ENCODE measurements around the gene OGFR.
A peak's percentile ranks its signal among the peaks of the same experiment; 100 is the strongest.

OGFR gene

DNA sequence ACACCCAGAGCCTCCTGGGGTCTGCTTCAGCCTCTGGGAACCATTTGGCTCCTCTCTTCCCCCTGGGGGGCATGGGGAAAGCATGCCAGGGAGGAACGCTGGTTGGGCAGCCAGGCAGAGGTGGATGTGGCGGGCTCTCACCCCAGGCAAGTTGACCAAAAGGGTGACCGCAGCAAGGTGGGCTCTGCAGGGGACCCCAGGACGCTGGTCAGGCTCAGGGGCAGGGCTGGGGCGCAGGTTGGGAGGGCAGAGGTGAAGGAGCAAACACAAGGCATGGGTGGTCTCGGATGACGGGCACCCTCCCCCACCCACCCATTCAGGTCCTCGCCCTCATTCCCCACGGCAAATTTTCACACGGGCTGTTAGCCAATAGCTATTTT is 38.6 kb upstream of the OGFR start:
- no peaks in the 10 kb centered on the region for H3K9me3 Mint-ChIP-seq
- no peak overlapping the region for H3K27ac Mint-ChIP-seq
- no peaks in the 10 kb centered on the region for H3K27me3 Mint-ChIP-seq
- no peak overlapping the region for H3K4me3 Mint-ChIP-seq
- H3K4me1 Mint-ChIP-seq: peaks cover 21% of the 10 kb centered on the region
- no peaks in the 10 kb centered on the region for H3K36me3 Mint-ChIP-seq

DNA sequence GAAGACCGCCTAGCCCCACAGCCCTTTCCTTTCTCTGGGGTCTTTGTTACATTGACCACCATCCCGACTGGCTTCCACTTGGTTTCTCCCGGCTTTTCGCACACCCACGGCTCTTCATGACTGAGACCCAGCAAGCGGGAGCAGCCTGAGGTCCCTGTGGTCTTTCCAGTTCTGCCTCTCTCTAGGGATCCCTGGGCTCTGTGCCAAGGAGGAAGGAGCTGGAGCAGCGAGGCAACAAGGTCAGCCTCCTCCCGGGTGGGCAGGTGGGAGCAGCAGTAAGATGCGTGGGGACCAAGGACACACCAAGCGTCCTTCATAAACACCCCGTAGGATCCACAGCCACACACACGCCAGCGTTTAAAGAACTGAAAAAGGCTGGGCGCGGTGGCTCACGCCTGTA is 37.9 kb upstream of the OGFR start:
- Mint-ChIP-seq H3K9me3 (no peaks in the 10 kb centered on the region), H3K4me3 (no peak overlapping the region), H3K4me1 (peaks cover 24% of the 10 kb centered on the region), H3K27ac (no peak overlapping the region), H3K27me3 (no peaks in the 10 kb centered on the region), H3K36me3 (no peaks in the 10 kb centered on the region)

DNA sequence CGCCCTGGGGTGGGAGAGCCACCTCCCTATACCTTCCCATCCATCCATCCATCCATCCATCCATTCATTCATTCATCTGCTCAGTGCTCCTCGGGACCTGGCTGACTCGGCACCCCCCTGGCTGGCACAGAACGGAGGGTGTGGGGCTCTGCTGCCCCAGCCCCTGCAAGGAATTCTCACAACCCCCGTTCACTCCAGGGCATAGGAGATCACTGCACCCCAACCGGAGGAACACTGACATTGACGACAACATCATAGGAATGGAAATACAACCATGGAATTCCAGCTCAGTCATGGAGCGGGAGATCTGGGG is 36.4 kb upstream of the OGFR start:
- peaks cover 37% of the 10 kb centered on the region for H3K4me1 Mint-ChIP-seq
- H3K27me3 Mint-ChIP-seq: no peaks in the 10 kb centered on the region
- H3K36me3 Mint-ChIP-seq: no peaks in the 10 kb centered on the region
- no peak overlapping the region for H3K27ac Mint-ChIP-seq
- H3K9me3 Mint-ChIP-seq: no peaks in the 10 kb centered on the region
- no peak overlapping the region for H3K4me3 Mint-ChIP-seq

DNA sequence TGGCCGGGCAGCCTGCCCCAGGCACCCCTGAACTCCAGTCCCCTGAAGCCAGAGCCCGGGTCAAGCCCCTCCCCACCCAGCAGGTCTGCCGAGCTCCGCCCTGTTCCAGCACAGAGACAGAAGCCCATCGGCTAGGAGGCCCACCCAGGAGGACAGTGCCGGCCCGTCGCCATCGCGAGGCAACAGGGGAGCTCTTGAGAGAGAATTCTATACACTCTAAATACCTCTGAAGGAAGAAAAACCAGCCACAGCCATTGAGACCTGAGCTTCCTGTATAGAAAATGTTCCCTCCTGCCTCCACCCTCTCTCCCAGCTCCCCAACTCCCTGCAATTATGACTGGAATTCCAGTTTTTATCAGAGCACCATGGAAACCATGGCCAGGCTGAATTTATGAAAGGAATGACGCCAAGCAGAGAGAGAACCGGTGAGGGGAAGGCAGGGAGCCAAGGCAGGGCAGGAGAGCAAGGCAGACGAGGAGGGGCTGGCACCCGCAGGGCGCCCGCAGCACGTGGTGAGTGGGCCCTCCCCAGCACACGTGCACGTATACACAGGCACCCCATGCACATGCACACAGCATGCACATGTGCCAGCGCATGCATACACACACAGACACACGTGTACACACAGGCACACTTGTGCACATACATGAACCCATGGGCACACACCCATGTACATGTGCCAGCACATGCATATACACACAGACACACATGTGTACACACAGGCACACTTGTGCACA is 35.9 kb upstream of the OGFR start:
- H3K4me3 Mint-ChIP-seq: no peak overlapping the region
- no peaks in the 10 kb centered on the region for H3K27me3 Mint-ChIP-seq
- no peaks in the 10 kb centered on the region for H3K9me3 Mint-ChIP-seq
- peaks cover 43% of the 10 kb centered on the region for H3K4me1 Mint-ChIP-seq
- no peak overlapping the region for H3K27ac Mint-ChIP-seq
- no peaks in the 10 kb centered on the region for H3K36me3 Mint-ChIP-seq

GRCh38 chr20:62769346-62770071 is 35.1 kb upstream of the OGFR start:
- Mint-ChIP-seq H3K27ac (no peak overlapping the region), H3K4me3 (no peak overlapping the region), H3K27me3 (no peaks in the 10 kb centered on the region), H3K9me3 (no peaks in the 10 kb centered on the region), H3K36me3 (no peaks in the 10 kb centered on the region), H3K4me1 (peaks cover 49% of the 10 kb centered on the region)

DNA sequence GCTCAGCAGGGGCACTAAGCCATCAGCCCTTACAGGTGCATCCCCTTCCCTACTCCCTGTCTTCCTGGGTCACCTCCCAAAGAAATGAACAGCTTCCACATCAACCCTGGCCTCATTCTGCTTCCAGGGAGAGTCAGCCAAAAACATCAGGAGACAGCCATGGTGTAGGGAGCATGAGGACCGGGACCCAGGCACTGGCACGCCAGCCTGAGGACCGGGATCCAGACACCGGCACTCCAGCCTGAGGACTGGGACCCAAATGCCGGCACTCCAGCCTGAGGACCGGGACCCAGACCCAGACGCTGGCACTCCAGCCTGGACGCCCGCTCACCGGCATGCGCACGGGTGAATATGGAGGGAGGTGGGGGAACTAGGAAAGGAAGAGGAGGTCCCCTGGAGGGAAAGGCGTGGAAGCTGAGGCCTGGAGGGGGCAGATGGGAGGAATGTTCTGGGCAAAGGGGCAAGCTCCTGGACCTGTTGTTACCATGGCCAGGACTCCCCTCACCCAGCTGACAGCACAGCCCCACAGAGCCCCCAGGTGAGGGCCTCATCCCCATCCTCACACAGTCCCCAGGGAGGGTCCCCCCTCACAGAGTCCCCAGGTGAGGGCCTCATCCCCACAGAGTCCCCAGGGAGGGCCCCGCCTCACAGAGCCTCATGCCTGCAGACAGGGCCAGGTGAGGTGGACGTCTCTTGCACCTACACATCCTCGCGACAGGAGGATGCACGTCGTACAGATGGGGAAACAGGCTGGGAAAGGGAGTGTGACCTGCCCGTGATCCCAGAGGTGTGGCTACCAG is 34.3 kb upstream of the OGFR start:
- Mint-ChIP-seq H3K4me1 (peaks cover 57% of the 10 kb centered on the region), H3K9me3 (no peaks in the 10 kb centered on the region), H3K4me3 (no peak overlapping the region), H3K27ac (no peak overlapping the region), H3K27me3 (no peaks in the 10 kb centered on the region), H3K36me3 (no peaks in the 10 kb centered on the region)

GRCh38 chr20:62770916-62771315 is 33.7 kb upstream of the OGFR start:
- Mint-ChIP-seq H3K27me3 (no peaks in the 10 kb centered on the region), H3K27ac (no peak overlapping the region), H3K4me3 (no peak overlapping the region), H3K9me3 (no peaks in the 10 kb centered on the region), H3K36me3 (no peaks in the 10 kb centered on the region), H3K4me1 (peaks cover 63% of the 10 kb centered on the region)

GRCh38 chr20:62771396-62772102 is 33.1 kb upstream of the OGFR start:
- peaks cover 69% of the 10 kb centered on the region for H3K4me1 Mint-ChIP-seq
- H3K27ac Mint-ChIP-seq: peak overlapping the region; percentile 46
- no peak overlapping the region for H3K4me3 Mint-ChIP-seq
- H3K36me3 Mint-ChIP-seq: no peaks in the 10 kb centered on the region
- H3K9me3 Mint-ChIP-seq: no peaks in the 10 kb centered on the region
- no peaks in the 10 kb centered on the region for H3K27me3 Mint-ChIP-seq

GRCh38 chr20:62772103-62772611 is 32.5 kb upstream of the OGFR start:
- H3K4me3 Mint-ChIP-seq: no peak overlapping the region
- no peaks in the 10 kb centered on the region for H3K9me3 Mint-ChIP-seq
- H3K27me3 Mint-ChIP-seq: no peaks in the 10 kb centered on the region
- H3K36me3 Mint-ChIP-seq: no peaks in the 10 kb centered on the region
- peaks cover 73% of the 10 kb centered on the region for H3K4me1 Mint-ChIP-seq
- peak overlapping the region; percentile 30 for H3K27ac Mint-ChIP-seq

DNA sequence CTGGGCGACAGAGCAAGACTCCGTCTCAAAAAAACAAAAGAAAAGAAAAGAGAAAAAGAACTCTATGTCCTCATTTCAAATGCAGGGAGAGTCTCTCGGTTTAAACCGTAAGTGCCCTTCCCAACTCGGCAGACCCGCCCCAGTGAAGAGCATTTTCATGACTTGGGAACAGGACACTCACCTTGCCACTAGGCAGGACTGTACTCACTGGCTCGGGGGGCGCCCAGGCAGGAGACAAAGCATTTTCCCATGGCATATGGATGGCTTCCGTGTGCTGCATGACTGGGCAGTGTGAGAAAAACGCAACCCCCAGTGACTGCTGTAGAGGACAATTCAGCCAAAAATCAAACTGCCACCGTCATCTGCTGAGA is 32.0 kb upstream of the OGFR start:
- Mint-ChIP-seq H3K36me3 (no peaks in the 10 kb centered on the region), H3K27me3 (no peaks in the 10 kb centered on the region), H3K9me3 (no peaks in the 10 kb centered on the region), H3K4me3 (no peak overlapping the region), H3K4me1 (peaks cover 72% of the 10 kb centered on the region), H3K27ac (no peak overlapping the region)

GRCh38 chr20:62772990-62773844 is 31.4 kb upstream of the OGFR start:
- H3K4me1 Mint-ChIP-seq: peaks cover 71% of the 10 kb centered on the region
- H3K27me3 Mint-ChIP-seq: no peaks in the 10 kb centered on the region
- H3K9me3 Mint-ChIP-seq: no peaks in the 10 kb centered on the region
- peak overlapping the region; percentile 83 for H3K27ac Mint-ChIP-seq
- H3K36me3 Mint-ChIP-seq: no peaks in the 10 kb centered on the region
- H3K4me3 Mint-ChIP-seq: peak overlapping the region; percentile 11

DNA sequence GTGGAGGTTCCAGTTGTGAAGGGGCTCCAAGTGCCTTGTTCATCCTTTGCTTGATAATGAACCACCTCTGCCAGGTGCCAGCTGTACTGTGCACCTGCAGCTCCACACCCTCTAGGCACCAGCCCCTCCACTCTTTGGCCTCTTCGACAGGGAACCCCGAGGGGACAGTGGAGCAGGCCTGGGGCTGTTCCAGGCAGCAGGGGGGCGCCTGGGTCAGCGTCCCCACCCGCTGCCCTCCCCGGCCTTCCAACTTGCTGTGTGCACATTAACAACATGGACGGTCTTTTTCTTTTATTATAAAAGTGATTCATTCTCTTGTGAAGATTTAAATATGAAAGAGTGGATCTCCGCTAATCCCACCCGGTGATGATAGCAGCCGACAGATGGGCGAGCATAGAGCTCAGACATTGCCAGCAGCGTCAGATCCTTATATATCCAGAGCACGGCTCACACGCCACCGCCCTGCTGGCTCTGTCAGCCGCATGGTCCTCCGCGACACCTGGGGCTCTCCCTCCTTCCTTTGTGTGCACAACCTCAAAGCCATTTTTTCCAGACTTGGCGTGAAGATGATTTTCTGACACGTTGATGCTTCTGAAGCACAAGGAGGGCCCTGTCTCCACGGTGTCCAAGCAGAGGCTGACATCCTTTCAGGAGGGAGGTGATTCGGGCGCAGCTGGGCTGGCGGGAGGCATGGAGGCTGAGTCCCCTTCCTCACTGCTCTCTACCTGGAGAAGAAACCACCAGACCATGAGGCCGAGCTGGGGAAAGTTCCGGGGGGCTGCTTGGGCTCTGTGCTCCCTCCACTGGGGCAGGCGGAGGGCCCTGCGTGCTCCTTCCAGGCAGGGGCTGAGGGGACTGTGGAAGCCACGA is 30.6 kb upstream of the OGFR start:
- H3K27ac Mint-ChIP-seq: peak overlapping the region; percentile 81
- no peaks in the 10 kb centered on the region for H3K36me3 Mint-ChIP-seq
- no peak overlapping the region for H3K4me3 Mint-ChIP-seq
- H3K27me3 Mint-ChIP-seq: no peaks in the 10 kb centered on the region
- H3K4me1 Mint-ChIP-seq: peaks cover 68% of the 10 kb centered on the region
- no peaks in the 10 kb centered on the region for H3K9me3 Mint-ChIP-seq

GRCh38 chr20:62774762-62775161 is 29.9 kb upstream of the OGFR start:
- Mint-ChIP-seq H3K4me3 (no peak overlapping the region), H3K27me3 (no peaks in the 10 kb centered on the region), H3K4me1 (peaks cover 63% of the 10 kb centered on the region), H3K27ac (no peak overlapping the region), H3K36me3 (no peaks in the 10 kb centered on the region), H3K9me3 (no peaks in the 10 kb centered on the region)

DNA sequence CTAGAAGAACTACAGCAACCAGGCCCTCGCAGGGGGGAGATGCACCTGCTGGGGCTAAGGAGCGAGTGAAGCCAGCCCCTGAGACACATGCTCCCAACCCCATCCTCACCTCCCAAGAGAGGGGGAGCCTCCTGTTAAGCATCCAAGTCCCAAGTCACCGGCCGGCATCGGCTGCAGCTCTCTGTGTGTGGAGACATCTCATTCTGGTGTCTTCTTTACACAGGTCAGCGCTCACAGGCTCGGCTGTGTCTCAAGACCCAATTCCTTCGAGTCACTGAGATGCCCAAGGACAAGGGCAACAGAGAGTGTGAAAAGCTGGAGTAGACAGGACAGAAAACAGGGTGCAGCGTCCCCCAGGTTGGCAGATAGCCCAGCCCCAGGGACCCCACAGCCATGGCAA is 29.4 kb upstream of the OGFR start:
- H3K36me3 Mint-ChIP-seq: no peaks in the 10 kb centered on the region
- H3K27ac Mint-ChIP-seq: peak overlapping the region; percentile 46
- no peaks in the 10 kb centered on the region for H3K27me3 Mint-ChIP-seq
- H3K4me1 Mint-ChIP-seq: peaks cover 63% of the 10 kb centered on the region
- H3K4me3 Mint-ChIP-seq: no peak overlapping the region
- H3K9me3 Mint-ChIP-seq: no peaks in the 10 kb centered on the region
